KMS-11 (cell line): ENCODE data around the gene CFAP92.

Experiments
- H2AFZ ChIP-seq: fragments of 200-600 bp; sonication (generic); 2 replicates; pipeline ENCODE4 v1.6.1; 2016; ENCODE audit warnings: antibody characterized with exemption, mixed run types, low read depth
- H3K27ac ChIP-seq: fragments of 200-600 bp; sonication (generic); 2 replicates; pipeline ENCODE4 v1.6.1; 2016; ENCODE audit warnings: mild to moderate bottlenecking, mixed run types
- H3K27me3 ChIP-seq: fragments of 200-600 bp; sonication (generic); 2 replicates; pipeline ENCODE4 v1.6.1; 2017; ENCODE audit warnings: mild to moderate bottlenecking, low read depth, mixed run types, moderate library complexity; ENCODE audit not compliant: insufficient read depth
- H3K36me3 ChIP-seq: fragments of 200-600 bp; sonication (generic); 2 replicates; pipeline ENCODE4 v1.6.1; 2017; ENCODE audit warnings: mild to moderate bottlenecking, mixed run types; ENCODE audit not compliant: insufficient read depth
- H3K4me1 ChIP-seq: fragments of 200-600 bp; sonication (generic); 2 replicates; pipeline ENCODE4 v1.6.1; 2016; ENCODE audit warnings: mild to moderate bottlenecking, low read depth, mixed run types; ENCODE audit not compliant: poor library complexity, severe bottlenecking
- H3K4me2 ChIP-seq: fragments of 200-600 bp; sonication (generic); 2 replicates; pipeline ENCODE4 v1.7.0; 2016; ENCODE audit warnings: mild to moderate bottlenecking, mixed run types
- H3K4me3 ChIP-seq: fragments of 200-600 bp; sonication (generic); IDR thresholded peaks from 2 replicates; pipeline ENCODE4 v1.6.1; 2017; ENCODE audit warnings: low read depth, low read length, mixed read lengths; ENCODE audit not compliant: insufficient read depth
- H3K79me2 ChIP-seq: fragments of 200-600 bp; sonication (generic); 2 replicates; pipeline ENCODE4 v1.6.1; 2016; ENCODE audit warnings: low read depth, mixed run types; ENCODE audit not compliant: insufficient read depth
- H3K9ac ChIP-seq: fragments of 200-600 bp; sonication (generic); 2 replicates; pipeline ENCODE4 v1.6.1; 2016; ENCODE audit warnings: mild to moderate bottlenecking, mixed run types
- H4K20me1 ChIP-seq: fragments of 200-600 bp; sonication (generic); 2 replicates; pipeline ENCODE4 v1.6.1; 2016; ENCODE audit warnings: mild to moderate bottlenecking, mixed run types; ENCODE audit not compliant: insufficient read depth
- TF ChIP-seq, protein P1 (sequence below): fragments of 200-600 bp; sonication (generic); conservative IDR thresholded peaks from 2 replicates; pipeline ENCODE4 v1.6.1; 2017; ENCODE audit warnings: low read depth, mild to moderate bottlenecking, antibody characterized with exemption, low read length, moderate library complexity, mixed read lengths

Gene CFAP92

DNA sequence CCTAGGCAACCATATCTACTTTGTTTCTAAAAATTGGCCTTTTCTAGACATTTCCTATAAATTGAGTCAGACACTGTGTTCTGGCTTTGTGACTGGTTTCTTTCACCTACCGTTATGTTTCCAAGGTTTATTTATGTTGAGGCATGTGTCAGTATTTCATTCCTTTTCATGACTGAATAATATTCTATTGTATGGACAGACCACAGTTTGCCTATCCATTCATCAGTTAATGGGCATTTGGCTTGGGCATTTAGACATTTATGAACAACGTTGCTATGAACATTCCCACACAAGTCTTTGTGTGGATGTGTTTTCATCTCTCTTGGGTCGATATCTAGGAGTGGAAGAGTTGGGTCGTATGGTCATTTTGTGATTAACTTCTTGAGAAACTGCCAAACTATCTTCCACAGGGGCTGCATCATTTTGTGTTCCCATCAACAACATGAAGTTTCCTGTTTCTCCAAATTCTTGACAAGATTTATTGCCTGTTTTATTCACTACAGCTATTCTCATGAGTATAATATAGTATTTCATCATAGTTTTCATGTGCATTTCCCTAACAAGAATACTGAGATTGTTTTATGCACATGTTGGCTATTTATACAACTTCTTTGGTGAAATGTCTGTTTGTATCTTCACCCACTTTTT lies 3.7 kb upstream of the CFAP92 start:
- H2AFZ ChIP-seq = no peak overlapping the region
- H4K20me1 ChIP-seq = no peaks in the 10 kb centered on the region
- no peak overlapping the region for H3K9ac ChIP-seq
- H3K27me3 ChIP-seq = no peaks in the 10 kb centered on the region
- no peak overlapping the region for H3K27ac ChIP-seq
- TF ChIP-seq, protein P1, sequence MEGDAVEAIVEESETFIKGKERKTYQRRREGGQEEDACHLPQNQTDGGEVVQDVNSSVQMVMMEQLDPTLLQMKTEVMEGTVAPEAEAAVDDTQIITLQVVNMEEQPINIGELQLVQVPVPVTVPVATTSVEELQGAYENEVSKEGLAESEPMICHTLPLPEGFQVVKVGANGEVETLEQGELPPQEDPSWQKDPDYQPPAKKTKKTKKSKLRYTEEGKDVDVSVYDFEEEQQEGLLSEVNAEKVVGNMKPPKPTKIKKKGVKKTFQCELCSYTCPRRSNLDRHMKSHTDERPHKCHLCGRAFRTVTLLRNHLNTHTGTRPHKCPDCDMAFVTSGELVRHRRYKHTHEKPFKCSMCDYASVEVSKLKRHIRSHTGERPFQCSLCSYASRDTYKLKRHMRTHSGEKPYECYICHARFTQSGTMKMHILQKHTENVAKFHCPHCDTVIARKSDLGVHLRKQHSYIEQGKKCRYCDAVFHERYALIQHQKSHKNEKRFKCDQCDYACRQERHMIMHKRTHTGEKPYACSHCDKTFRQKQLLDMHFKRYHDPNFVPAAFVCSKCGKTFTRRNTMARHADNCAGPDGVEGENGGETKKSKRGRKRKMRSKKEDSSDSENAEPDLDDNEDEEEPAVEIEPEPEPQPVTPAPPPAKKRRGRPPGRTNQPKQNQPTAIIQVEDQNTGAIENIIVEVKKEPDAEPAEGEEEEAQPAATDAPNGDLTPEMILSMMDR = no peak
- no peak overlapping the region for H3K4me3 ChIP-seq
- H3K36me3 ChIP-seq = no peaks in the 10 kb centered on the region
- H3K4me2 ChIP-seq = no peak overlapping the region
- no peaks in the 10 kb centered on the region for H3K79me2 ChIP-seq
- H3K4me1 ChIP-seq = peaks cover 16% of the 10 kb centered on the region

DNA sequence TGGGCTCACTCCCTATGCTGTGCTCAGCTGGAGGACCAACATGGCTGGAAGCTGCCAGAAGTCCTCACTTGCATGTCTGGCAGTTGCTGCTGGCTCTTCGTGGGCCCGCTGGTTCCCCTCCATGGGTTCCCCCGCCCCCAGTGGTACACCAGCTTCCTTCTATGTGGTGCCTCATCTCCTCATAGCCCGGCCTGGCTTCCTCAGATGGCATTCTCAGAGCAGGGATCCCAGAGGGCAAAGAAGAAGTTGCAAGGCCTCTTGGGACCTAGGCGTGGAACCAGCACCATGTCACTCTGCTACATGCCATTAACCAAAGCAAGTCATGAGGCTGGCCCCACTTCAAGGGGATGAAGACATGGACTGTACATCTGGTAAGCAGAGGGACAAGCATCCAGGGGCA lies 2.9 kb upstream of the CFAP92 start:
- Histone ChIP-seq H3K4me3 (no peak overlapping the region), H3K4me2 (no peak overlapping the region), H3K27me3 (no peaks in the 10 kb centered on the region), H3K4me1 (peaks cover 15% of the 10 kb centered on the region), H3K27ac (no peak overlapping the region), H3K9ac (no peak overlapping the region), H2AFZ (no peak overlapping the region), H3K79me2 (no peaks in the 10 kb centered on the region), H4K20me1 (no peaks in the 10 kb centered on the region), H3K36me3 (no peaks in the 10 kb centered on the region)
- TF ChIP-seq, protein P1 = no peak

DNA sequence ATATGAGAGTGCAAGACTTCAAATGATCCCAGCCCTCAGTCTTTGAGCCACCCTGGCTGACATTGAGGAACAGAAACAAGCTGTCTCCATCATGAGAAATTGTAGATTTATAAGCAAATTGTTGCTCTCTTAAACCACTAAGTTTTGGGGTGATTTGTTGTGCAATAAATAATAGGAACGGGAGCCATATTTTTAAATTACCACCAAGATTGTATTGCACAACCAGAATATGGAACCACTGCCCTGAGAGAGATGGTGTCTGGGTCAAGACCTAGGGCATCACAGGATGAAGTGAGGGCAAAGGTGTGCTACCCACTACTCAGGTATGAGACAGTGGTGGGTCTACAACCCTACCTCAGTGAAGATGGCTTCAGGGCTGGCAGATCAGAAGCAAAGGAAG lies 2.3 kb upstream of the CFAP92 start:
- H3K27me3 ChIP-seq = no peaks in the 10 kb centered on the region
- H4K20me1 ChIP-seq = no peaks in the 10 kb centered on the region
- H3K9ac ChIP-seq = no peak overlapping the region
- no peak overlapping the region for H2AFZ ChIP-seq
- no peaks in the 10 kb centered on the region for H3K36me3 ChIP-seq
- no peak overlapping the region for H3K4me3 ChIP-seq
- H3K4me1 ChIP-seq = peaks cover 15% of the 10 kb centered on the region
- H3K4me2 ChIP-seq = no peak overlapping the region
- TF ChIP-seq, protein P1 = no peak
- H3K79me2 ChIP-seq = no peaks in the 10 kb centered on the region
- no peak overlapping the region for H3K27ac ChIP-seq

DNA sequence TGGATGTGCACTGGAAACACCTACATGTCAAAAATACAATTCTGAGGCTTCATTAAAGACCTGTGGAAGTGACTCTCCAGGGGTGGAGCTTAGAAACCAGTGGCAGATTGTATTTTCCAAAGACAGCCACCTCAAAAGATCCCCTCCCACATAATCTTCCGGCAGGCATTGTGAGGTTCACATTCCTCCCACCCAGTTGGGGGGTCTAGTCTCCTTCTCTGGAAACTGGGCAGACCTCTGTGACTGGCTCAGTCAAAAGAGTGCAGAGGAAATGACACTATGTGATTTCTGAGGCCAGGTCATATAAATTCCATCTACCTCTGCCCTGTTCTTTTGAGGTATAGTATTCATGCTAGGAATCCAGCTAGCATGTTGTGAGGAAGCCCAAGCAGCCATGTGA lies 1.9 kb upstream of the CFAP92 start:
- Histone ChIP-seq H3K9ac (no peak overlapping the region), H3K4me1 (peaks cover 15% of the 10 kb centered on the region), H2AFZ (no peak overlapping the region), H3K36me3 (no peaks in the 10 kb centered on the region), H3K79me2 (no peaks in the 10 kb centered on the region), H3K27ac (no peak overlapping the region), H3K4me3 (no peak overlapping the region), H3K4me2 (no peak overlapping the region), H4K20me1 (no peaks in the 10 kb centered on the region), H3K27me3 (no peaks in the 10 kb centered on the region)
- TF ChIP-seq, protein P1 = no peak
